ENCODE data around the gene SLC25A3. TPM values are rescaled to one million over a fixed set of nuclear protein-coding genes. Genes with fewer than 3 reads are reported as not detected.
"Not testable (repeated sequence)": the region's sequence is repeated elsewhere in the genome, so short reads cannot be mapped to it uniquely, and the experiment has no call there.

SLC25A3 gene
- polyA plus RNA-seq, 12 donors, result 237 to 832 (median 664) TPM

DNA sequence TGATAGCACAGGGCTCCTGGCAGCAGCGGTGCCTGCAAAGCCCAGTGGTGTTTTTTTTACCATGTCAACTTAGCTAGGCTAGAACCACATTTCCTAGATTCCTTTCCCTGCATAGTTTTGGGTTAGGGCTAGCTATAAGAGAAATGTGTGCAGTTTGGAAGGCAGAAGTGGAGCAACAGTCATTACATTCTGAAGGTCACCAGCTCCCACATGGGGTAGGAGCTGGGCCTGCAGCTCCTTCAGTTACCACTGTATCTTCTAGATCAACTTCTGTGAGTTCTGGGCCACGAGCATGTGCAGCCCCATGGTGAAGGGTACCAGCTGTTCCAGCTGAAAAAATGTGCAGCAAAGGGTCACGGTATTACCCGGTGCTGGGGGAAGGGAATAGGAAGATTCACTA, 2.3 kb upstream of the SLC25A3 start:
- DNase-seq, result no peak

DNA sequence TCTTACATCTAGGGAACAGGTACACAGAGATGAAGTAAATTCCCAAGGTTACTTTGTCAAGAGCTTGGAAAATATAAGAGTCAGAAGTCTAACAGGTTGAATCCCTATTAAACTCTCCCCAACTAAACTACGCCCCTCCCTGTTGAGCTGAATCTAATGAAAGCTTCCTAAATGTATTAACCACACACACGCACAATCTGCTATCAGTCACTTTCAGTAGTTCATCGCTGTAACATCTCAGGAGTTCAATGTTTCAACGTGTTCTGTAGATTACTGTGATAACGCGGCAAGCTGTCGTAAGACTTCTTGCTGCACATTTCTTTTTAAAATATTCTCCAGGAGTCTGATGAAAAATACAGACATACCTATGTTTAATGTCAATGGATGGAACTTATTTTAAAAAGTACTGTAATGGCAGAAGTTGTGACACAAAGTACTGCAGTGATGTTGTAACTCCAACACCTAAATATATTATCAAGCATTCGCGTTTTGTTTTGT, 612 bp upstream of the SLC25A3 start:
- DNase-seq, result no peak

DNA sequence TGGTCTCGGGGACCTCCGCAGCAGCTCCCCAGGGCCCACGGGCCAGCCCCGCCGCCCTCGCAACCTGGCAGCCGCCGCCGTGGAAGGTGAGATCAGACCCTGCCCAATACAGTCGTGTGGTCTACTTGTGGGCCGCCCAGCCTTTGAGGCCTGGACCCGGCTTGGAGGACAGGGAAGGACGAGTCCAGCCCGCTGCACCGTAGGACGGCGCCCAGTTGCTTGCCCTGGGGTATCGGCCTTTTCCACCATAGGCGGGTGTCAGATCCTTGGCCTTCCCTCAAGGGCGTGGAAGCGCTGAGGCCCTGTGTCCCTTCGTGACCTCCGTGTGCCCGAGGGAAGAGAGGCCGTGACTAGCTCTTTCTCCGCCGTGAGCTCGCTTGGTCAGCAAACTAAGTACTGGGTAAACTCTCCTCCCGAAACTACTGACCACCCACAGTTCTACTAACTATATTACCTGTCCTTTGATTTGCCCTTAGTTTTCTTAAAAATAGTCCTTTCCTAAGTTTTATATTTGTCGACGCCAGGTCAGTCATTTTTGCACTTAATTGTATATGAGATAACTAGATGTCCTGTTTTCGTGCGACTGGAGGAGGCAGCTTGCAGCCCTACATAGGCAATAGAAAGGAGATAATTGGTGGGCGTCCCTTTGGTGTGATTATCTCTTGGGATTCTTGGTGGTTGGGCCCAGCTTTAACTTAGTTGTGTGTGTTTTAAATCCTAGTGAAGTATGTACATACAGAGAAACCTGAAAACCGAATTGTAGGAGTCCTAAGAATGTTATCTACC, 757 bp downstream of the SLC25A3 start:
- peak; percentile 41 for DNase-seq

DNA sequence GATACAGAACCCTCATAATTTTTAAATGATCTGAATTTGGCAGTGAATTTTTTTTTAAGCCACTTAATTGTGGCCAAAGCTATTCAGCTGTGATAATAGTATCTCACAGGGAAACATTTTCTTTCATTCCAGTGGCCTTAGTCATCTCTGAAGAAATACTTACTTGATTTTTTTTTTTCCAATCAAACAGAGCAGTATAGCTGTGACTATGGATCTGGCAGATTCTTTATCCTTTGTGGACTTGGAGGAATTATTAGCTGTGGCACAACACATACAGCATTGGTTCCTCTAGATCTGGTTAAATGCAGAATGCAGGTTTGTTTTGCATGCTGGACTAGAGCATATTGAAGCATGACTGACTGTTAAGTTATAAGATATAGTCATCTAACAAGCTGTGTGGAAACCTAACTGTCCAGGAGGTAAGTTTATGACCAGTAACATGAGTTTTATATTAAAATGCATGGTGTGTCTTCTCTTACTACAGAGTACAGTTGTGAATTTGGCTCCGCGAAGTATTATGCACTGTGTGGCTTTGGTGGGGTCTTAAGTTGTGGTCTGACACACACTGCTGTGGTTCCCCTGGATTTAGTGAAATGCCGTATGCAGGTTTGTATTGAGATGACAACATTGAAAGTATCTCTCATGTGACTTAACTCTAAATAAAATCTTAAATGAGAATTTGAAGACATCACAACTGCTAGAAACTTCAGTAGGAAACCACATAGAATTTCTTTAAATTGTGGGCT, 1.9 kb downstream of the SLC25A3 start:
- no peak for DNase-seq

DNA sequence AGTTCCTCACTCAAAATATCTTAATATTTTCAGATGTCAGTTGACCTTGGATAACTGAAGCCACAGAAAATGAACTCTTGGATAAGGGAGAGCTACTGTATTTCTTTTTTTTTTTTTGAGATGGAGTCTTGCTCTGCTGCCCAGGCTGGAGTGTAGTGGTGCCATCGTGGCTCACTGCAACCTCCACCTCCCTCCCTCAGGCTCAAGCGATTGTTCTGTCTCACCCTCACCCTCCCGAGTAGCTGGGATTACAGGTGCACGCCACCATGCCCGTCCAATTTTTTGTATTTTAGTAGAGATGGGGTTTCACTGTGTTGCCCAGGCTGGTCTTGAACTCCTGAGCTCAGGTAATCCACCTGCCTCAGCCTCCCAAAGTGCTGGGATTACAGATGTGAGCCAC, 3.8 kb downstream of the SLC25A3 start:
- DNase-seq, result not testable (repeated sequence)

DNA sequence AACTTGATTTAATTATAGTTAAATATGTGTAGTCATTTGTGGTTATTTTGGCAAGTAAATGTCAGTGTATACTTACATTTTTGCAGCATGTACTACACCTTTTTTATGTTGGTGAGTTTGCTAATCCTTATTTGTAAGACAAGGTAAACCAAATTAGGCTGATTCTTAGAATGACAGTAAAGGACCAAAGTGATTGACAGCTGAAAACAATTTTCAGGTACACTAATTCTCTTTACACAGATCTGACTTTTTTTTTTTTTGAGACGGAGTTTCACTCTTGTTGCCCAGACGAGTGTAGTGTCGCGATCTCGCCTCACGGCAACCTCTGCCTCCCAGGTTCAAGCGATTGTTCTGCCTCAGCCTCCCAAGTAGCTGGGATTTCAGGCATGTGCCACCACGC, 8.4 kb downstream of the SLC25A3 start:
- DNase-seq, result no peak

DNA sequence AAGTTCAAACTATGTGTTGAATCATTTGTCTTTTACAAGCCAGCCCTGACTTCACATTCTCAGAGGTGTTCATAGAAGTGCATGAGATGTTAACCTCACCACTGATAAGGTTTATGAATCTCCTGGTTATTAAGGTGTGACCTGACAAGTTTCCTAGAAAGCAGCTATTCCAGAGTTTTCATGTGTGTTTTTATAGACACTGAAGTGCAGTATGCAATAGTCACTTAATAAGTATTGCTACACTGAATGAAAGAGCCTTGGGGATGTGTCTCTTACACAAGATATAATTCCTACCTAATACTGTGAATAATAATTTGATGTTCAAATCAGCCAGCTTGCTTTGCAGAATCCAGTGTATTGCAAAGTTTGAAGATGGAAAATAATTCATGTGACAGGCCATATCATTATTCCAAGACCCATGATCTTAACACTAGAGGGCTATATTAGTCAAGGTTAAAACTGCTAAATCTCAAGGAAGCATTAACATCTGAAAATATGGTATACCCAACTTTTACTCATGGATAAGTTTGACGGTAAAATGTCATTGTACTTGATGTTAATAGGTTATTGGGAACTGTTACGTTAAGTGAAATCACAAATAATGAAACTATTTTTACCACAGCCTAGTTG, 13.0 kb downstream of the SLC25A3 start:
- no peak for DNase-seq

DNA sequence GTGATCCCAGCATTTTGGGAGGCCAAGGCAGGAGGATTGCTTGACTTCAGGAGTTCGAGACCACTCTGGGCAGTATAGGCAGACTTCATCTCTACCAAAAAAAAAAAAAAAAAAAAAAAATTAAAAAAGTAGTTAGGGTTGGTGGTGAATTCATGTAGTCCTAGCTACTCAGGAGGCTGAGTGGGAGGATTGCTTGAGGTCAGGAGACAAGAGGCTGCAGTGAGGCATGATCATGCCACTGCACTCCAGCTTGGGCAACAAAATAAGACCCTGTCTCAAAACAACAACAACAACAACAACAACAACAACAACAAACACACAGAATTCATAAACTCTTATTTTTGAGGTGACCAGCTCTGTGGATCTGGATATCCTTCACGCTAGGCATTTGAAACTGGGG, 17.1 kb downstream of the SLC25A3 start:
- no peak for DNase-seq

DNA sequence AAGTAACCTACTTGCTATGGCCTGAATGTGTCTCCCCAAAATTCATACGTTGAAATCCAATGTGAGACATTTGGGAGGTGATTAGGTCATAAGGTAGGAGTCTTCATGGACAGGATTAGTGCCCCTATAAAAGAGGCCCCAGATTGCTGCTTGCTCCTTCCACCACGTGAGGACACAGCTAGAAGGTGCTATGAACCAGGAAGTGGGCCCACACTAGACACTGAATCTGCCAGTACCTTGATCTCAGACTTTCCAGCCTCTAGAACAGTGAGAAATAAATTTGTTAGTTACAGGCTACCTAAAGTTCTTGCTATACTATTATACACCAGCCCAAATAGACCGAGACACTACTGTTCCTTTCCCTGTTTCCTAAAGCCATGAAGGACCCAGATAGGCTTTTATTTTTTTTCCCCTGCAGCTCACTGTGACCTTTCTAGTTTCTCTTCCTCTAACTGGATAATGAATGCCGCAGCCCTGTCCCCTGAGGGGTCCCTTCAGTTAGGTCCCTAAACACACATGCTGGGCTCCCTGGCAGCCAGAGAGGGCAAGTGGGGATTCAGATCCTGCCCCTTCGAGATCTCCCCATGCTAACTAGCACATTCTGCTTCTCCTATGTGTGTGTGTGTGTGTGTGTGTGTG, 19.3 kb downstream of the SLC25A3 start:
- no peak for DNase-seq

DNA sequence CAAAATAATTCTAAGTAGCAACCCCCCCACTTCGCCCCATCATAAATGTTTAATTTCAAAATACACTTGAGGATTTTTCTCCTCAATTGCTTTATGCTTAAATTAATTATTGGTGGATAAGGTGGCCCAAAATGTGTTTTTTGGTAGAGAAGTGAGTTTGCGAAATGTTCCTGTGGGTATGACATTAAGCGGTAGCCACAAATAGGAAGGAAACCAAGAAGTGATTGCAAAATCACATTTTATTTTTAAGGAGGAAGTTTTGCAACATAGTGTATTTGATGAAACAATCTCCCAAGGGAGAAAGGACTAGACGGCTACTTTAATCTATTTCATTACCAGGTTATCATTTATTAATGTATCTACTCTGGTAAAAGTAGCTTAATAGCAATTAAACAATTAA, 25.5 kb downstream of the SLC25A3 start:
- DNase-seq, result no peak

DNA sequence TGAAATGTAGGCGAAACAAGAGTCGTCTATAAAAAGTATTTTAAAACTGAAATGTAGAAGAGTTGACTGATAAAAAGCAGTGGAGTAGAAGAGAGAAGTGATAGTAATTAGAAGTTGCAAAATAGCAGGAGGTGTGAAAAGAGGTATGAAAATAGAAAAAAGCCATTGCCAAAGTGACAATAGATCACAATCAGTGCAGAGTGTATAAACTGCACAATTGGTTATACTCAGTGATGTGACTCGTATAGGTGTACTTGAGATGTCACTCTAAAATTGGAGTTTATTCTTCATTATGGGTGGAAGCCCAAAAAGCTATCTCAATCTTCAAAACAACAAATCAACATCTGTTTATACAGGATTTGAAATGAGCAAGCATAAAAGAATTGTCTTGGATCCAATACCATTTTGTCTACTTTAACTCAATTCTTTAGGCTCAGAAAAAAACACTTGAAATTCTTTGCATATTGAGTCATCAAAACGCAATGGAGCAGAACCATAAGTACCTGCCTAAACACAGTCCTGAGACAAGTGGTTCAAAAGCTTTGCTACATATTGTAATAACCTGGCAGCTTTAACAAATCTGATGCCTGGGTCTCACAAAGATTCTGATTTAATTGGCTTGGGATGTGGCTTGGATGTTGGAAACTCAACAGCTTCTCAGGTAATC, 42.3 kb downstream of the SLC25A3 start:
- DNase-seq, result no peak

DNA sequence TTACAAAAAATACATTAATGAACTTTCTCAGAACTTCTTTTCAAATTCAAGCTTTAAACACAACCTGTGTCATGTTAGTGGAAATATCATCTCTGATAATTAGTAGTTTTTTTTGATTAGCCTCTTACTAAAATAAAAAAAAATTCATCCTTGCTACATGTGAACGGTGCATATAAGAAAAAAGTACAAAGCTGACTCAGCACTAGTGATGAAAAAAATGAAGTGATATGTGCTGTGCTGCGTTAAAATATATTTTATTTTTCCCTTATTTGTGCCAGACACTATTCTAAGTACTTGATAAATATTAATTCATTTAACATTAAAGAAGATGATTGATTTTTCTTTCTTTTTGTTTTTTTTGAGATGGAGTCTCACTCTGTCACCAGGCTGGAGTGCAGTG, 43.6 kb downstream of the SLC25A3 start:
- no peak for DNase-seq

DNA sequence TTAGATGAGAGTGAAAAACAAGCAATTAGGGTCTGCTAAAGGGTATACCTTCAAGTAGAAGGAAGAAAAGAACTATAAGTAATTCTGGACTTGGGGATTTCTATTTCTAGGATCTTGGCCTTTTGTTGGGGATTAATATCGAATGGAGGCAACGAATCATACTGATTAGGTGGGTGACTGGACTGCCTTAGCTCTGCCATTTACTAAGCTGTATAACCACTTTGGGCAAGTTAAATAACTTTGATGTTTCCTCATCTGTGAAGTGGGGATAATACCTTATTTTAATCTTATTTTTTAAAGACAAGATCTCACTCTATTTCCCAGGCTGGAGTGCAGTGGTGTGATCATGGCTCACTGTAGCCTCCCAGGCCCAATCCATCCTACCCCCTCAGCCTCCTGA, 44.5 kb downstream of the SLC25A3 start:
- DNase-seq, result no peak

DNA sequence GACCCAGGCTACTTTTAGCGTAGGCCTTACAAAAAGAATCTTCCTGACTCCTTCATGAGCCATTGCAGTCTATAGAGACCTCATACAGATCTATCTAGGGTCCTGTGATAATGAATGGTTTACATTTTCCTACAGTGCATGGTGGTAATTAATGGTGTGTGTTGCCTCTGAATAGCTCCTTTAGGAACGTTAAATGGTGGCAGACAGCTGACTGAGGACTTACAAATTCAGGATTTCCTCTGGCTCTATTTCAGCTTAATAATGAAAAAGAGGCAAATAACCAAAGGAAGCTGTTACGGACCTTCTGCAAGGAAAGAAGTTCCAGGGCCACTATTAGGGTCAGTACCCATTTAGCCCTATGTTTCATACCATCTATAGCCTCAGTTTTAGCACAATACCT, 46.0 kb downstream of the SLC25A3 start:
- DNase-seq, result no peak

DNA sequence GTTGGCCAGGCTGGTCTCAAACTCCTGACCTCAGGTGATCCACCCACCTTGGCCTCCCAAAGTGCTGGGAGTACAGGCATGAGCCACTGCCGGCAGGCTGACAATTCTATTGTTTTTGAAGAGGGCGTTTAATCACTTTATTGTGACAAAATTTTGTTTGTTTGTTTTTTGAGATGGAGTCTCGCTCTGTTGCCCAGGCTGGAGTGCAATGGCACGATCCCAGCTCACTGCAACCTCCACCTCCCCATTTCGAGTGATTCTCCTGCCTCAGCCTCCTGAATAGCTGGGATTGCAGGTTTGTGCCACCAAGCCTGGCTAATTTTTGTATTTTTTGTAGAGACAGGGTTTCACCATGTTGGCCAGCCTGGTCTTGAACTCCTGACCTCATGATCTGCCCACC, 49.3 kb downstream of the SLC25A3 start:
- DNase-seq, result not testable (repeated sequence)

DNA sequence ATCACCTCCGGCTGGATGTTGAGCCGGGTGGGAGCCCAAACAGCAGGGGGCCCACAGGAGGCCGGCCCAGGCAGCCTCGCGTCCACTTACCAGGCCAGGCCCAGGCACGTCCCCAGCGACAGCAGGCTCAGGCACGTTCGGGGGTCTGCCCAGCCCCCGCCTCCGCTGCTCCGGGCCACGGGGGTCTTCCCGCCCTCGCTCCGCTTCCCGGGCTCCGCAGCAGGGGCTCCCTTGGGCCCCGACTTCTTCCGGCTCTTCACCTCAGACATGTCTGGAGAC, 50.9 kb downstream of the SLC25A3 start:
- no peak for DNase-seq

DNA sequence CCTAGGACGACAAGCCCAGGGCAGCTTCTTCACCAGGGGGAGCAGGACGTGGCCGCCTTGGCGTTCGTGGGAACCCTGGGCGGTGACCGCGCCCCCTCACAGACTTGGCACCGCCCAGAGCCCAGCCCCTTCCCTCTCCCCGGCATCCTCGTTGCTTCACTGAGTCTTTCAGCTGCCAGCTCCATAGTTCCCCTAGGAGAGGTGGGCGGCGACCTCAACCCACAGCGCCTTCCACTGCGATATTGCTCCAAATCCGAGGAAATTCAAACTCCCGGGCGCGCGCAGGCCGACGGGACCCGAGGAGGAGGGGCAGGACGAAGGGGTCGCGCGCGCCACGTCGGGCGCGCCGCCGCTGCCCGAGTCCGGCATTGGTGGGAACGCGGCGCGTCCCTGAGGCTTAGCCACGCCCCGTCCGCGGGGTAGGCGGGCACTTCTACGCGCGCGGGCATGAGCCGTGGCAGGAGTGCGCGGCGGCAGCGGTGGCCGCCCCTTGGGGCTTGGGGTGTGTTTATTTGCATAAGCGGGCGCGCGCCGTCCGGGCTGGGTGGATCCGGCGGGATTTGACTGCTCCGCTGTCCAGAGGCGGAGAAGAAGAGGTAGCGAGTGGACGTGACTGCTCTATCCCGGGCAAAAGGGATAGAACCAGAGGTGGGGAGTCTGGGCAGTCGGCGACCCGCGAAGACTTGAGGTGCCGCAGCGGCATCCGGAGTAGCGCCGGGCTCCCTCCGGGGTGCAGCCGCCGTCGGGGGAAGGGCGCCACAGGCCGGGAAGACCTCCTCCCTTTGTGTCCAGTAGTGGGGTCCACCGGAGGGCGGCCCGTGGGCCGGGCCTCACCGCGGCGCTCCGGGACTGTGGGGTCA, 51.5 kb downstream of the SLC25A3 start, which contains the start of the genes APAF1 and IKBIP:
Gene APAF1 (plus strand): TSS at position 579 of the 860 bp plus-strand sequence. CDS start 3,070 bp downstream, outside the sequence.
Gene IKBIP (minus strand): TSS at position 77 of the 860 bp plus-strand sequence. CDS start 87 bp downstream, outside the sequence.
- peak; percentile 96 for DNase-seq

DNA sequence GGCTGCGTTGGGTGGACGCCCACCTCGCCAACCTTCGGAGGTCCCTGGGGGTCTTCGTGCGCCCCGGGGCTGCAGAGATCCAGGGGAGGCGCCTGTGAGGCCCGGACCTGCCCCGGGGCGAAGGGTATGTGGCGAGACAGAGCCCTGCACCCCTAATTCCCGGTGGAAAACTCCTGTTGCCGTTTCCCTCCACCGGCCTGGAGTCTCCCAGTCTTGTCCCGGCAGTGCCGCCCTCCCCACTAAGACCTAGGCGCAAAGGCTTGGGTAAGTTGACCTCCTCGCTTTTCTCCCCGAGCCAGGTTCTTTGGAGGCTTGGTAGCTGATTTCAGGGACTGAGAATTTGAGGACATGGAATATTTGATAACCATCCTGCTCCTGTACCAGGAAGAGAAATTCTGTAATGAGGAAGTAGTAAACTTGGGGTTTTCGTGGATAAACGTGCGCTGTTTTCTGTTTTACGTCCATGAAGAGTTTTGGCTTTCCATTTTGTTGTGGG, 52.1 kb downstream of the SLC25A3 start:
- DNase-seq, result peak; percentile 39

DNA sequence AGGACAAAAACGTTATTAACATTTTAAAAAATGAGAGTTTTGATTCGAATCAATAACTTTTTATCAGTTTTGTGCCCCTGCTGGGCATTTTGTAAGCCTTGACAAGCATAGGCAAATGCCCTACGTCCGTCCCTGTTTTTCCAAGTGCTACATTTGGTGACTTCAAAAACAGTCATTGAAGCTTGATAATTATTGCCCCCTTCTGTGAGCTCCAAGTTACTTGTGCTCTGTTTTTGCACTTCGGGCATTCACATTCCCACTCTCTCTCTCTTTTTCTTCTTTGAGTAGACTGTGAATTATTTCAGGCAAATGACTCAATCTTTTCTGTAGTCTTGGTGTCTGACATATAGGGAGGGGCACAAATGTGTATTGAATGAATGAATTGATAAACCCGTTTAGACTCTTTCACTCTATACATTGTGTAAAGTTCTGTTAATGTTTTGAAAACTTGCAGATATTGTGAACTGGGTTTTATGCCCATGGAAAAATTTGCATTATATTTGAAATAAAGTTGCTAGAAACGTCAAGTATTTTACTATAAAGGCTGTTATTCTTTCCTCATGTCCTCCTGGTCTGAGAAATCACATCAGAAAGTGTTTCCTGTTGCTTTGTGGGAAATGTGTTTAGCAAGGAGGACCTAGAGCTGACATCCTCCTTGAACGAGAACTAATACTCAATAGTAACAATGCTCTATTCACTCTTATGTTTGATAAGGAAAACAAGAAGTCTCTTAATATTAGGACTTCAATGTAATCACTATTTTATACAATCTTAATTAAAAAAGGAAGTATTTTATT, 53.0 kb downstream of the SLC25A3 start:
- no peak for DNase-seq

DNA sequence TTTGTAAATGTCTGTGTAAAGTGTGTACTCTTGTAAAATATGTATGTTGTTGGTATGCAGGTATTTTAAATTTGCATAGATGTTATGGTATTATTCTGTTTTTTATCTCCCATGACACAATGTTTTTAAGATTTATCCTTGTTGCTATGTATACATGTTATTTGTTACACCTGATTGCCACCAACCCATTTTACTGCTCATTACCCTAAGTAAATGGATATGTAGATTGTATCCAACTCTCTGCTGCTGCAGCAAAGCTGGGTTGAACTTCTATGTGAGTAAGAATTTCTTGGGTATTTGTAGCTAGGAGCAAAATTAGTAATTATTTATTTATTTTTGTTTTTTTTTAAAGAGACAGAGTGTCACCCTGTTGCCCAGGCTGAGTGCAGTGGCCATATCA, 57.8 kb downstream of the SLC25A3 start:
- no peak for DNase-seq

Data from muscle of arm (tissue), 12 donors.